Bronchial epithelial cell (primary cell): Measurements from ENCODE around the gene MDK. TPM values are rescaled to one million over a fixed set of nuclear protein-coding genes. Genes with fewer than 3 reads are reported as not detected.

ENCODE experiments used
- DNase-seq: peaks from one replicate; pipeline ENCODE4 v3.0.0-alpha.2; 2010; ENCODE audit warnings: low read depth
- FAIRE-seq: peaks from 2 replicates; lab custom pipeline; 2011; peaks lifted over from hg19 to GRCh38; lab: Jason Lieb, UNC
- H3K27me3 ChIP-seq: 2 replicates; pipeline ENCODE4 v1.5.1; 2011; ENCODE audit warnings: low read length; ENCODE audit not compliant: control insufficient read depth, insufficient read depth
- H3K36me3 ChIP-seq: 2 replicates; pipeline ENCODE4 v1.5.1; 2011; ENCODE audit warnings: low read length; ENCODE audit not compliant: control insufficient read depth, insufficient read depth
- H3K4me3 ChIP-seq: 2 replicates; pipeline ENCODE4 v1.5.1; 2011; ENCODE audit warnings: mild to moderate bottlenecking, low read depth, low read length, control low read depth
- total RNA-seq: library from RNA; depleted of rRNA; stranded (reverse); fragments of >200 nt; gene quantifications from 2 replicates; pipeline ENCODE4 v1.2.1, GENCODE V29; 2014
- TF ChIP-seq, protein P1 (sequence below): IDR thresholded peaks from 2 replicates; pipeline ENCODE4 v1.5.1; 2011; ENCODE audit warnings: mild to moderate bottlenecking, moderate library complexity, low read length, control low read depth, inconsistent platforms; ENCODE audit not compliant: insufficient read depth, severe bottlenecking

MDK gene
- total RNA-seq, 1 donor from 2014 or later, result 11.6 TPM

DNA sequence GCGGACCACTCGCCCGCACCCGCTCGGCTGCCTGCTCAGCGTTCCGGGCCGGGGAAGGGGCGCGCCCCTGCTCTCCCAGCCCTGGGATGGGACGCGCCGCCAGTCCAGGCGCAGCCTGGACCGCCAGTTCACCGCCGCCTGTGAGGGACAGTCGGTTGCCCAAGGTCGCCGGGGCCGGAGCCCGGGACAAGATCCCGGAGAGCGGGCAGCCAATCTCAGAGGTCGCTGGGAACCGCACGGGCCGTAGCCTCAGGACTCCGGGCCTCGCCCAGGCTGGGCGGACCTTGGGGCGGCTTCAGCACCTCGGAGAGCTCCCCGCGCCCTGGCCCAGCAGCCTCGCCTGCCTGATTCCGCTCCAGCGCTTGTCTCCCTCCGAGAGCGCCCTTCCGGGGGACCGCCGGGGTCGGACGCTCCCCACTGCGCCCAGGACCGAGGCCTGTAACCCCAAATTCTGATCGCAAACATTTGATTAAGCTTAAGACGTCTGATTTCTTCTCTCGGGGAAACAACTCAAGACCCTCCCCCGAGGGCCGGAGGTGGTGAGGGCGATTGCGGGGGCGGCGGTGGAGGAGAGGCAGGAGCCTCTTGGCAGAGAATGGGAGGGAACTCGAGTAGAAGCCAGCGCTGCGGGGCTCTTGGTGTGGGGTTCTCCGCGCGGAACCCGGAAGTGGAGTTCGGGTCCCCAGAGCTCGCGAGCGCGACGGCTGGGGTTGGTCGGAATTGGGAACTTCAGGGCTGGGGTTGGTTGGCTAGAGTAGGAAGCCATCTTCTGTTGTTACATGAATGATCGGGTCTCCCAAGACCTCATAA is 11.2 kb downstream of the MDK start:
- peaks cover 26% of the 10 kb centered on the region for H3K27me3 ChIP-seq
- FAIRE-seq (no peak), DNase-seq (peak; percentile 42)
- H3K36me3 ChIP-seq, result peaks cover 3% of the 10 kb centered on the region
- H3K4me3 ChIP-seq, result peak overlapping the region; percentile 29
- TF ChIP-seq, protein P1, sequence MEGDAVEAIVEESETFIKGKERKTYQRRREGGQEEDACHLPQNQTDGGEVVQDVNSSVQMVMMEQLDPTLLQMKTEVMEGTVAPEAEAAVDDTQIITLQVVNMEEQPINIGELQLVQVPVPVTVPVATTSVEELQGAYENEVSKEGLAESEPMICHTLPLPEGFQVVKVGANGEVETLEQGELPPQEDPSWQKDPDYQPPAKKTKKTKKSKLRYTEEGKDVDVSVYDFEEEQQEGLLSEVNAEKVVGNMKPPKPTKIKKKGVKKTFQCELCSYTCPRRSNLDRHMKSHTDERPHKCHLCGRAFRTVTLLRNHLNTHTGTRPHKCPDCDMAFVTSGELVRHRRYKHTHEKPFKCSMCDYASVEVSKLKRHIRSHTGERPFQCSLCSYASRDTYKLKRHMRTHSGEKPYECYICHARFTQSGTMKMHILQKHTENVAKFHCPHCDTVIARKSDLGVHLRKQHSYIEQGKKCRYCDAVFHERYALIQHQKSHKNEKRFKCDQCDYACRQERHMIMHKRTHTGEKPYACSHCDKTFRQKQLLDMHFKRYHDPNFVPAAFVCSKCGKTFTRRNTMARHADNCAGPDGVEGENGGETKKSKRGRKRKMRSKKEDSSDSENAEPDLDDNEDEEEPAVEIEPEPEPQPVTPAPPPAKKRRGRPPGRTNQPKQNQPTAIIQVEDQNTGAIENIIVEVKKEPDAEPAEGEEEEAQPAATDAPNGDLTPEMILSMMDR, result no peak

DNA sequence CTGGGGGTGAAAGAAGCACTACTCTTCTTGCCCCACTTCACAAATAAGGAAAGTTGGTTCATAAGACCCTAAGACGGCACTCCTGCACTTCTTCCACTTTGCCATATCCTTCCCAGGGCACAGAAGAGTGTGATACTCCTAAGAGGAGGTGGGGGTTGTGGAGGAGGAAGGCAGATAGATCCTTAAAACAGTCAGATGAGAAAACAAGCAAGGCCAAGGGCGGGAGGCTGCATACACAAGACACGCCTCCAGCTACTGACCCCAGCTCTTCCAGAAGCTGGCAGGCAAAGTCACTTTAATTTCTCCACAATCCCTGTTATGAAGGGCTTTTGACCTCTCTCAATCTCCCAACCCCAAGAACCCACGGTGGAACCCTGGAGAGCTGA is 11.8 kb downstream of the MDK start:
- FAIRE-seq, result no peak
- H3K27me3 ChIP-seq, result peaks cover 21% of the 10 kb centered on the region
- H3K36me3 ChIP-seq, result peaks cover 4% of the 10 kb centered on the region
- TF ChIP-seq, protein P1, result no peak
- H3K4me3 ChIP-seq, result no peak overlapping the region
- no peak for DNase-seq

DNA sequence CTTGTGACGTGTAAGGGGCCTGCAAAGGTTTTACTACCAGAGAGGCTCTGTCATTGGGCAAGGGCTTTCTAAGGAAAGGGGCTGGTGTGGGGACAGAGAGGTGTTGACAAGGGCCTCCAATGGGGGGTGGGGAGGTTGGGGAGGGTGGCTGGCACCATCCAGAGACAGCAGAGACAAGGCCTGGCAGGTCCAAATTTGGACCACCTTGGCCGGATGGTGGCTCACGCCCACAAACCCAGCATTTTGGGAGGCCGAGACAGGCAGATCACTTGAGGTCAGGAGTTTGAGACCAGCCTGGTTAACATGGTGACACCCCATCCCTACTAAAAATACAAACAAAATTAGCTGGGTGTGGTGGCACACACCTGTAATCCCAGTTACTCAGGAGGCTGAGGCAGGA is 12.3 kb downstream of the MDK start:
- no peak for FAIRE-seq
- H3K4me3 ChIP-seq, result no peak overlapping the region
- H3K36me3 ChIP-seq, result peaks cover 4% of the 10 kb centered on the region
- TF ChIP-seq, protein P1, result no peak
- peaks cover 18% of the 10 kb centered on the region for H3K27me3 ChIP-seq
- DNase-seq, result no peak

DNA sequence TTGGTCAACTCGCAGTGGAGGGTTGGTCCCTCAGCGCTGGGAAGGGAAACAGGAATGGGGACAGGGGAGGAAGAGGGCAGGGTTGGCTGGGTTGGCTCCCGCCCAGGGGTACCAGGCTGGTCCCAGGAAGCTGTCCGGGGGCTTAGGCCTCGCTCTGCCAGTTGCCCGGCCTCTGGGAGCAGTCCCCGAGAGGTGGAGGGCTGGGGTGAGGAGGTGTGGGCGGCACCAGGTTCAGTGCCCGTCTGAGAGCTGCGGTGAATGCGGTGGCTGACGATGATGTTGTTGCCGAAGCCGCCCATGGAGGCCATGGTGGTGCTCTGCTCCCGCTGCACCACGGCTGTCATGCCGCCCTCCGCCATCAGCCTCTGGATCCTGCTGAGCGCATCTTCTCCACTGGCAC is 16.1 kb downstream of the MDK start:
- TF ChIP-seq, protein P1, result no peak
- no peak for DNase-seq
- no peak for FAIRE-seq
- Histone ChIP-seq H3K27me3 (no peaks in the 10 kb centered on the region), H3K36me3 (peaks cover 5% of the 10 kb centered on the region), H3K4me3 (no peak overlapping the region)

DNA sequence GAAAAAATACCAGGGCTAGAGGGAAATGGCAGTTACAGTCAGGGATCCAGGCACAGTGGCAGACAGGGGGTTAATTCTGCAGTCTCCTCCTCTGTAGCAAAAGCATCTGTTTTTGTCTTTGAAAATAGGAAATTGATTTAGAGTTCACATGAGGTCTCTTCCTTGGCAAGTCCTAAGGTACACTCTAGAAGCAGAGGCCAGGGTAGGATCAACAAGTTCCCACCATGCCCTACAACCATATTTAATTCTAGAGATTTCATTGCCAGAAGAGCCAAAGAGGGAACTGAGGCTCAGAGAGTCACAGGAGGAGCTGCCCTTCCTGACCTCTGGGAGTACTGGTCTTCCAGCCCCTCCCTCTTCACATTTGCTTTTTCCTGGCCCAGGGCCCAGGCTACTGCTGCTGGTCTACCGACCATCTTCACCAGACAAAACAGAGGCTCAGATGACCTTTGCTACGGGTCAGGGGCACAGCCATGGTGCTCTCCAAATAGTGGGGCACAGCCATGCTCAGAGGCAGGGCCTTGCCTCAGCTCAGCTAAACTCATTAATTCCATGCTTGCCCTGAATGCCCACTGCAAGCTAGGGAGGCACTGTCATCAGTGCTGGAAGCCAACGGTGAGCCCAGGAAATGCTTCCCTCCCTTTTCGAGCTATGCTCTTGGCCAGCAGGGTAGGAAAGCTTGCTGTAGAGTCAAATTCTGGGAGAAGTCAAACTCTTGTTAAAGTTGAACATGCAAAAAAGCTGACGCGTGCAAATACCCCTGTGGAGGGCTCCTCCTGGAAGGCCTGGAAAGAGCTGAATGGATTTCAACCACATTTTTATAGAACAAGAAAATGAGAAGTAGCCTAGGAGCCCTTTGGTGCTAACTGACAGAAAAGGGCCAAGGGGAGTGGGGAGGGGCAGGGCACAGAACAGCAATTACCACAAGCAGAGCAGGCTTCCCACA is 21.8 kb downstream of the MDK start:
- TF ChIP-seq, protein P1, result no peak
- Histone ChIP-seq H3K27me3 (no peaks in the 10 kb centered on the region), H3K4me3 (no peak overlapping the region), H3K36me3 (peaks cover 12% of the 10 kb centered on the region)
- no peak for DNase-seq
- no peak for FAIRE-seq
